GM12892 (cell line): Measurements from ENCODE around the gene LAG3.

Experiments used
- DNase-seq: peaks from one replicate; pipeline ENCODE4 v3.0.0; 2011; ENCODE audit not compliant: insufficient read length
- FAIRE-seq: peaks from 2 replicates; lab custom pipeline; 2011; peaks lifted over from hg19 to GRCh38; lab: Jason Lieb, UNC
- POLR2A ChIP-seq: IDR thresholded peaks from 2 replicates; pipeline ENCODE4 v1.6.1; 2011; ENCODE audit warnings: low read depth, low read length, control low read depth
- POLR2AphosphoS5 ChIP-seq: IDR thresholded peaks from 2 replicates; pipeline ENCODE4 v1.6.1; 2011; ENCODE audit warnings: low read depth, low read length, control low read depth
- TAF1 ChIP-seq: IDR thresholded peaks from 2 replicates; pipeline ENCODE4 v1.6.1; 2011; ENCODE audit warnings: low read depth, mild to moderate bottlenecking, control low read depth, low read length, borderline replicate concordance

Gene LAG3

DNA sequence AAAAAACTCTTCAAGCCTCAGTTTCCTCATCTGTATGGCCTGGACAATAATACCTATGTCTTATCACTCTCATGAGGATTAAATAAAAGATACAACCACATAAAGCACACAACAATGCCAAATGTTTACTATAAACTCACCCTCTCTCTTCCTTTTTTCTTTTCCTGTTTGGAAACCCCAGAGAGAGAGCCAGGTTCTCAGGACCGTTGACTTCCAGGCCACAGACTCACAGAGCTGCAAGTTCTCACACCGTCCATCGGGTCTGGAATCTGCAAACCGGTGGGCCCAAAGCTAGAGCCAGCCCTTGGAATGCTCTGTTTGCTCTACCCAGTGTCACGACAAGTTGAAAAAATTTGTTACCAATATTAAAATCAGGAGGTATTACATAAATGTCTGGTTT lies 12.4 kb downstream of the LAG3 start:
- TF ChIP-seq TAF1 (no peak), POLR2A (no peak), POLR2AphosphoS5 (no peak)

DNA sequence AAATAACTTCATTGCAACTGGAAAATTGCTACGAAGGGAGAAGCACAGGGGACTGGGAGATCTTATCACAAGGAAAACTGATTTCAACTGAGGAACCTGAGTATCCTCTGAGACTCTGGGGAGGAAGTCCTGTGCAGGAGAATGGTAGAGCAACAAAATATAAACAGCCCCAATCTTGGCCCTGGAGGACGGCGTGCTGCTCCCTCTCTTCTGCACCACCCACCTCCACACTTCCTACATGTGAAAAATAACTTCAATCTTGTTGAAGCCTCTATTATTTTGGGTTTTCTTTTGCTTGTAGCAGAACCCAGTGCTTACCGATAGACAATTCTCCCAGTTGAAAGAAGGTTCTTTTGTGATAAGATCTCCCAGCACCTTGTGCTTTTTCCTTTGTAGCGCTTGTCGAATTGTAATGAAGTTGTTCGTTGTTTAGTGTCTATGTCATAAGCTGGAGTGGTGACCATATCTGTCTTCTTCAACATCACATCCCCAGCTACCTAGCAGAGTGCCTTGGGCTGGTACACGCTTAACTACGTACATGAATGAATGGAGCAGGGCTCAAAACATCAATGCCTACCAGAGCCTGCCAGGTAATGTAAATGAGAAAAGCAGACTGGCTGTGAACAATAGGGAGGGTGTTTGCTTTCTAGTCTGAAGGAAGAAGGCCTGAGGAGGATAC lies 14.2 kb downstream of the LAG3 start:
- FAIRE-seq = no peak
- no peak for TF ChIP-seq POLR2A
- no peak for DNase-seq

More for the DNA sequence above, 12.4 kb downstream of the LAG3 start:
- no peak for DNase-seq
- FAIRE-seq = no peak

DNA sequence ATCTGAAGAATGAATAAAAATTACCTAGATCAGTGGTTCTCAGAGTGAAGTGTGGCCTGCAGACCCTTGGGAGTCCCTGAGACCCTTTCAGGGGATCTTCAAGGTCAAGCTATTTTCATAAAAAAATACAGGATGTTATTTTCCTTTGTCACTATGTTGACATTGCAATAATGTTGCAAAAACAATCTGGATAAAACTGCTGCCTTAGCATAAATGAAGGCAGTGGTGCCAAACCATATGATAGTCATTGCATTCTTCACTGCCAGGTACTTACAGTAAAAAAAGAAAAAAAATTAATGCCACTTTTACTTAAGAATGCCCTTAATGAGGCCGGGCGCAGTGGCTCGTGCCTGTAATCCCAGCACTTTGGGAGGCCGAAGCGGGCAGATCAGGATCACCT lies 15.0 kb downstream of the LAG3 start:
- FAIRE-seq (no peak), DNase-seq (no peak)
- TF ChIP-seq POLR2AphosphoS5 = no peak
- TF ChIP-seq POLR2A = no peak
- TF ChIP-seq TAF1 = no peak

DNA sequence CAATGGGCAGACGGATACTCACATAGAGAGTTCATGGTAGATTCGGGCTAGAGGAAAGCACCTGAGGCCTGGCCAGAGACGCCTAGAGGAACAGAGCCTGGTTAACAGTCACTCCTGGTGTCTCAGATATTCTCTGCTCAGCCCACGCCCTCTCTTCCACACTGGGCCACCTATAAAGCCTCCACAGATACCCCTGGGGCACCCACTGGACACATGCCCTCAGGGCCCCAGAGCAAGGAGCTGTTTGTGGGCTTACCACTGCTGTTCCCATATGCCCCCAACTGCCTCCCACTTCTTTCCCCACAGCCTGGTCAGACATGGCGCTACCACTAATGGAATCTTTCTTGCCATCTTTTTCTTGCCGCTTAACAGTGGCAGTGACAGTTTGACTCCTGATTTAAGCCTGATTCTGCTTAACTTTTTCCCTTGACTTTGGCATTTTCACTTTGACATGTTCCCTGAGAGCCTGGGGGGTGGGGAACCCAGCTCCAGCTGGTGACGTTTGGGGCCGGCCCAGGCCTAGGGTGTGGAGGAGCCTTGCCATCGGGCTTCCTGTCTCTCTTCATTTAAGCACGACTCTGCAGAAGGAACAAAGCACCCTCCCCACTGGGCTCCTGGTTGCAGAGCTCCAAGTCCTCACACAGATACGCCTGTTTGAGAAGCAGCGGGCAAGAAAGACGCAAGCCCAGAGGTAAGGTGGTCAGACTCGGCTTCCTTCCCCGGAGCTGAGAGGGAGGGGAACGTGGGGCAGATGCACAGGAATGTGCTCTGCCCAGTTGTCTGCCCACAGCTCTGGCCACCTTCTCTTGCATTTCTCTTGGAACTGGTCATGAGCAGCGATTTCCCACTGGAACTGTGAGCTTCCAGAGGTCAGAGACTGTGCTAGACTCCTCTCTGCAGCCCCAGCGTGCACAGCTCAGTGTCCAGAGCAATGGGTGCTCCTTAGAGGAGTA lies 16.9 kb downstream of the LAG3 start, which contains the start of gene CD4:
Gene CD4 (plus strand): TSS at position 557 of the 953 bp plus-strand sequence. CDS start 10,611 bp downstream, outside the sequence.
- no peak for FAIRE-seq
- no peak for DNase-seq
- TF ChIP-seq POLR2AphosphoS5 = no peak
- no peak for TF ChIP-seq POLR2A
- no peak for TF ChIP-seq TAF1

DNA sequence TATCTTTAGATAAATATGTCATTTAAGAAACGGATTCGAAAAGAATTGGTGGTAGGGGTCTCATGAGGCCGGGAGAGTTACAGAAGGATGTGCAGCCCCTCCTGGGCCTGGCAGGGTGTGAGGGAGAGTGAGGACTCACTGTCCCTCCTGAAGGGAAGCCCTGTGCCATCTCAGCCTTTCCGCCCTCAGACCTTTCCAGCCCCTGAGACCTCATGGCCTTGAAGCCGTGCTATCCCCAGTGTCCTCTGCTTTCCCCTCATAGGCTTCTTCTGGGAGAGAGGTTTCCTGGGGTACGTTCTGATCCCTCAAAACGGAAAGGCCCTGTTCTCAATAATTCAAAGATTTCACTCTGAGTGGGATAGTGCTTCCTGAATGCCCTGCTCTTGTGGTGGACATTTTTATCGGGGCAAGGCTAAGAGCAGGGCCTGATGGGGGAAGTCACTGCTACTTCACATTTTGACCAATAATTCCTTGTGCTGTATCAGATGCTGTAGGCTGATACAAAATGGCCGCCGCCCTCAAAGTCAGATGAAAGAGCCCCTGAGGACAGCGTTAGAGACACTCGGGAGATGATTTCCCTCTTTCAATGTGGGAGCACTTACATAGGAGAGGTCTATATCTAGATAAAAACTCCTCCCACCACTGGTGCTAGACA lies 18.3 kb downstream of the LAG3 start:
- TF ChIP-seq POLR2A (no peak), TAF1 (no peak), POLR2AphosphoS5 (no peak)
- no peak for DNase-seq
- FAIRE-seq = no peak

DNA sequence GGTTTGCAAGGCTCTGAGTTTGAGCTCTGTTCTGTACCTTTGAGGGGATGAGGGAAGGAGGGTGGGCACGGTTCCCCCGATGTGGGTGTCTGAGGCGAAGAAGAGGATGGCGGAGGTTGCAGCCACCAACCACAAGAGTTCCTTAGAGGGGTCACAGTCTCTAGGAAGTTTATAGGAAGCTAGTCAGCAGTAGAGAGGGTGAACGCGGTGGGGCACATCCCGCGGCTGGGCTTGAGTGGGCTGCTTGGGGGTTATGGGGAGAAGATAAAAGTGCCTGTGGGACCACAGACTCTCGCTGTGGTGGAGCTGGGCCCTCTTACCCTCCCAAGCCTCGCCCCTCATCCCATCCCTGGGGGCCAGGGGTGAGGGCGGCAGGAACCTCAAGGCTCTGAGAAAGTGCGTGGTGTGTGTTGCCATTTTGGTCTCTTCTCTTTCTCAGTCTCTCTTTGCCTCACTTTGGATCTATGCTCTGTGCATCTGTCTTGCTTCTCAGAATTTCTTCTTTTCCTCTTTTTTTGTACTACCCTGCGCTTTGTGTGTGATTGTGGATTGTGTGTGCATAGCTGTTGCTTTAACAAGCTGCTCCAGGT lies 19.7 kb downstream of the LAG3 start:
- TF ChIP-seq POLR2AphosphoS5 (no peak), POLR2A (no peak), TAF1 (no peak)
- no peak for FAIRE-seq
- no peak for DNase-seq

DNA sequence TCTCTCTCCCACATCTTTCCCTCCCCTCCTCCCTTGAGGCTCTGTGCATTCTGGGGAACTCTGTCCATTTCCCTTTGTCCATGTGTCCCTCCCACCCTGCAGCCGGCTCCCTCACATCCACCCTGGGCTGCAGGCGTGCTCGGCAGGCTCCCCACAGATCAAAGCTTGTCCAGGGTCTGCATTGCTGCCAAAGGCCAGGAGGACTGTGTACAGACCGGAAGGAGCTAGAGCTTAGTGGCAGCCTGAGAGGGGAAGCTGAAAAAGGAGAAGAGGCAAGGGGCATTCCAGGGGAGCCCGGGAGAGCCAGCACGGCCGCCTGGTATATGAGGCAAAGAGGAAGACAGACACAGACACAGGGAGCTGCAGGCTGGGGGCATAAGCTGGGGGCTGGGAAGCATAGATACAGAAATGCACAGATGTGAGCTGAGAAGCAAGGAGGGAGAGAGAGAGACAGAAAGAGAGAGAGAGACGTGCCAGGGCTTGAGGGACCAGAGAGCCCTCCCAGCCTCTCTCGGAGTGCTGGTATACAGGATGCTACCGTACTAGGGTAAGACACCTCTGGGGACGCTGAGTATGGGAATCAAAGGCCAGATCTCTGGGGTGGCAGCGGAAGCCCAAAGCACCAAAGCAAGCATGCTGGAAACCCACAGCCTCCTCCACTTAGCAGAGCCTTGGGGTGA lies 20.3 kb downstream of the LAG3 start:
- no peak for TF ChIP-seq TAF1
- no peak for TF ChIP-seq POLR2A
- no peak for TF ChIP-seq POLR2AphosphoS5
- no peak for FAIRE-seq
- DNase-seq = no peak

DNA sequence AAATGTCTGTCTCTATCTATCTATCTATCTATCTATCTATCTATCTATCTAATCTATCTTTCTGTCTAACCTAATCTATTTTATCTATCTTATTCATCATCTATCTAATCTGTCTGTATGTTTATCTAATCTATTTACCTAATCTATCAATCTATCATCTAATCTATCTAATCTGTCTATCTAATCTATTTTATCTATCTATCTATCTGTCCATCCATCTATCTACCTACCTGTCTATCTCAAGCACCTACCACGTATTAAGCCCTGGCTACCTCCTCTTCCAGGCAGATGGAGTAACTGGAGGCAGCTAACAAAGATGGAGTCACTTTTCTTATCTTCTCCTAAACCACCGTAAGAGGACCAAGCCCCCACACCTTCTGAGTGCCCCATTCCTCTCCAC lies 22.8 kb downstream of the LAG3 start:
- TF ChIP-seq TAF1 (no peak), POLR2AphosphoS5 (no peak), POLR2A (no peak)
- DNase-seq = no peak
- no peak for FAIRE-seq

DNA sequence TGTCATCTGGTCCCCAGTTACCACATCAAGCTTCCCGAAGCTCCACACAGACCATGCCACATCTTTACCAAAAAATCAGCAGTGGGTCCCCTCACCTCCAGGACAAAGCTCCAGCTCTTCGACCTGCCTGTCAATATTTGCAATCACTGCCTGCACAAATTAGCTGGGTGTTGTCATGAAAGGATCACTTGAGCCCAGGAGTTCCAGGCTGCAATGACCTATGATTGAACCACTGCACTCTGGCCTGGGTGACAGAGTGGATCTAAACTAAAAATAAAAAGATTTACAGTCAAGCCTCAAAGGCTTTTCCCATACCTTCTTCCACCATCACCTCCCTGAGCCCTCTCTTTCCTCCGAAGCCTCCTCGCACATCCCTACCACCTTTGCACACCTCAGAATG lies 24.3 kb downstream of the LAG3 start:
- DNase-seq = no peak
- TF ChIP-seq POLR2AphosphoS5 (no peak), TAF1 (no peak), POLR2A (no peak)
- FAIRE-seq = no peak

DNA sequence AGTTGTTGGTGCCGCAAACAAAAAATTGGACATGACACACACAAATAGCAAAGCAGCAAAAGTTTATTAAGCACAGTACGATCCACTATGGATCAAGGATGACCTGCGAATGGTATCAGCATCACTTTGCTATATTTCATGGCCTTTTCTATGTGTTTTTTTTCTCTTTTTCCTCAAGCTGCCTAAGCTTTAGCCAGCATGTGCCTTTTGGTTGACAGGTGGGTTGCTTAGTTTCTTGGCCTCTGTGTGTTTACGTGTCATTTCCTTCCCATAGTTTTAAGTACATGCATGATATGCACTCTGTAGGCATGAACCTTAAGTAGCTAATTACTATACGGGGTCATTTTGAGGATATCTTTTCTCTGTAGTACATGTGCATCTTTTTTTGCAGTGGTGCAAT lies 26.8 kb downstream of the LAG3 start:
- no peak for DNase-seq
- FAIRE-seq = no peak
- TF ChIP-seq TAF1 (no peak), POLR2AphosphoS5 (no peak), POLR2A (no peak)
